ENCODE results near the gene ARHGAP1. TPM values are rescaled to one million over a fixed set of nuclear protein-coding genes. Genes with fewer than 3 reads are reported as not detected.

The ARHGAP1 gene
- total RNA-seq (2013): 20.8 TPM
- polyA plus RNA-seq: 10 to 100 TPM; 31.6 to 59.3 (median 44.1) TPM
- 33.5 and 59.8 TPM in 2 replicates for polyA minus RNA-seq
- total RNA-seq: 4.3 to 42.5 (median 28.9) reads per million in 11 experiments

DNA sequence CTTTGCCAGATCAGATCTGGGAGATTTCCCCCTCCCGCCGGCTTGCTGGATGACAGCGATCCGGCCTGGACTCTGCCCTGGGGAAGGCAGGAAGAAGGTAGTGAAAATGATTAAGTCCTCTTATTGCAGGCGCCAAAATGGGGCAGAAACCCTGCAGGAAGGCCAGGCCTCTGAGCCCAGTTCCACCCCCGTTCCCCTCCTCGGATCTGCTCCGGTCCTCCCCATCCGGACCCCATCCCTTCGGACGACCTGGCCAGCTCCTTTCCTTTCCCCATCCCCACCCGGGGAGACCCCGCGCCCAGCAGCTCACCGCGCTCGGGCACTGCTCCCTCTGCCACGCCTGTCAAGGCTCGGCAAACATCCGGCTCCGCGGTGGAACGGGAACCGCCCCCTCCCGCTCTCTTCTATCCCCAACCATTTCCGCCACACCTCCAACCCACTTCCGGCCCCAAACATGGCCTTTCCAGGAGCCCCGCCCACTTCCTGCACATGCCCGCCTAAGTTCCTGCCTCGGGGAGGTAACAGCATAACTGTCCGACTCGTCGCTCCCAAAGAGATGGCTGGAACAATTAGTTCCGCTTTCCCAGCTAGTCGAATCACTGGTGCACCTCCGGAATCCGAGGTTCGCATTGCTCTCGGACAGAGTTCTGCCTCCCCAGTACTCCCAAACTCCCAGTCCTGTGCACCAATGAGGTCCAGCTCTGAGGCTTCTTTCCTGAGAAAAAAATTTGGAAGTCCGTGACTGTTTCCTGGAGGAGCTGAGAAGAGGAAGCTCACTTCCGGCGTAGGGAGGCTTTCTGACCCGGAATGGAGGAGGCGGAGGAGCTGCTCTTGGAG is at the start of gene ARHGAP1, which contains the start of gene ZNF408:
Gene ARHGAP1, minus strand, starts transcription at position 379 of the 837 bp plus-strand sequence. CDS start 4,512 bp downstream, outside the sequence.
Gene ZNF408, plus strand, starts transcription at position 791 of the 837 bp plus-strand sequence. Its CDS starts 17 bp downstream, at position 808.
- peaks cover 92% of the 10 kb centered on the region for H3K79me2 ChIP-seq (ENCODE audit: insufficient read depth, low read length)
- Mint-ChIP-seq H3K4me1 (peaks cover 40% of the 10 kb centered on the region), H3K36me3 (peaks cover 42 to 58% of the 10 kb centered on the region in 2 donors)

GRCh38 chr11:46747150-46747549 is 46.7 kb upstream of the ARHGAP1 start:
- H3K9me3 Mint-ChIP-seq: no peaks in the 10 kb centered on the region
- Histone ChIP-seq H3K4me3 (replicated peaks in 1 of 3; ENCODE audit: low read depth in 2 of 3, low read length in 3 of 3) (no peak overlapping the region), H3K9me3 (replicated peaks in 1 of 2; ENCODE audit: control insufficient read depth in 1 of 2, insufficient read depth in 1 of 2, low read length in 2 of 2) (no peaks in the 10 kb centered on the region), H3K4me2 (replicated peaks; ENCODE audit: extremely low read depth, low read length, poor library complexity, severe bottlenecking) (no peak overlapping the region), H3K27ac (ENCODE audit: low read depth in 1 of 2, low read length in 2 of 2) (no peak overlapping the region), H3K79me2 (ENCODE audit: insufficient read depth, low read length) (no peaks in the 10 kb centered on the region), H3K4me1 (ENCODE audit: control insufficient read depth in 1 of 2, insufficient read depth in 2 of 2, low read length in 2 of 2) (no peaks in the 10 kb centered on the region), H4K20me1 (ENCODE audit: insufficient read depth, low read length) (no peaks in the 10 kb centered on the region), H2AFZ (ENCODE audit: insufficient read depth, low read depth, low read length, poor library complexity, severe bottlenecking) (no peak overlapping the region), H3K27me3 (ENCODE audit: control insufficient read depth in 2 of 2, insufficient read depth in 2 of 2, low read length in 2 of 2) (no peaks in the 10 kb centered on the region), H3K36me3 (replicated peaks in 1 of 2; ENCODE audit: control insufficient read depth in 1 of 2, insufficient read depth in 2 of 2, low read length in 2 of 2) (peaks cover 84 to 98% of the 10 kb centered on the region in 2 donors), H3K9ac (ENCODE audit: insufficient read depth, low read length, poor library complexity, severe bottlenecking) (no peak overlapping the region)
- H3K27me3 Mint-ChIP-seq (ENCODE audit: low read depth in 3 of 3): peaks cover 0 to 1% (median 0%) of the 10 kb centered on the region in 3 donors
- peak overlapping the region in 1 of 7 donors; percentile 31 for H3K27ac Mint-ChIP-seq
- DNase-seq: no peak
- intact Hi-C loops (cut with micrococcal nuclease): no loop called here
- H3K36me3 Mint-ChIP-seq: peaks cover 83 to 94% of the 10 kb centered on the region in 2 donors
- H3K4me3 Mint-ChIP-seq: no peak overlapping the region
- no peaks in the 10 kb centered on the region for H3K4me1 Mint-ChIP-seq
- TF ChIP-seq, protein P1, sequence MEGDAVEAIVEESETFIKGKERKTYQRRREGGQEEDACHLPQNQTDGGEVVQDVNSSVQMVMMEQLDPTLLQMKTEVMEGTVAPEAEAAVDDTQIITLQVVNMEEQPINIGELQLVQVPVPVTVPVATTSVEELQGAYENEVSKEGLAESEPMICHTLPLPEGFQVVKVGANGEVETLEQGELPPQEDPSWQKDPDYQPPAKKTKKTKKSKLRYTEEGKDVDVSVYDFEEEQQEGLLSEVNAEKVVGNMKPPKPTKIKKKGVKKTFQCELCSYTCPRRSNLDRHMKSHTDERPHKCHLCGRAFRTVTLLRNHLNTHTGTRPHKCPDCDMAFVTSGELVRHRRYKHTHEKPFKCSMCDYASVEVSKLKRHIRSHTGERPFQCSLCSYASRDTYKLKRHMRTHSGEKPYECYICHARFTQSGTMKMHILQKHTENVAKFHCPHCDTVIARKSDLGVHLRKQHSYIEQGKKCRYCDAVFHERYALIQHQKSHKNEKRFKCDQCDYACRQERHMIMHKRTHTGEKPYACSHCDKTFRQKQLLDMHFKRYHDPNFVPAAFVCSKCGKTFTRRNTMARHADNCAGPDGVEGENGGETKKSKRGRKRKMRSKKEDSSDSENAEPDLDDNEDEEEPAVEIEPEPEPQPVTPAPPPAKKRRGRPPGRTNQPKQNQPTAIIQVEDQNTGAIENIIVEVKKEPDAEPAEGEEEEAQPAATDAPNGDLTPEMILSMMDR (IDR thresholded peaks at IDR 0.05): no peak
- WGBS (ENCODE audit: insufficient coverage): 100% methylated on average over 3 of the region's 6 CpGs

More for the DNA sequence above, at the start of gene ARHGAP1, which contains the start of gene ZNF408:
- H3K4me1 ChIP-seq (ENCODE audit: control insufficient read depth in 1 of 2, insufficient read depth in 2 of 2, low read length in 2 of 2): peaks cover 23 to 46% of the 10 kb centered on the region in 2 donors
- H3K4me3 ChIP-seq (replicated peaks in 1 of 3; ENCODE audit: low read depth in 2 of 3, low read length in 3 of 3): peak within 1 kb of the TSS; percentile 59 to 82 (median 68)
- H3K9me3 ChIP-seq (replicated peaks in 1 of 2; ENCODE audit: control insufficient read depth in 1 of 2, insufficient read depth in 1 of 2, low read length in 2 of 2): no peaks in the 10 kb centered on the region
- H3K9me3 Mint-ChIP-seq: peaks cover 0 to 2% (median 0%) of the 10 kb centered on the region in 7 donors
- TF ChIP-seq, protein P1 (IDR thresholded peaks at IDR 0.05): no peak
- H3K4me3 Mint-ChIP-seq: peak within 1 kb of the TSS; percentile 96 to 98
- intact Hi-C loops (cut with micrococcal nuclease): loop anchor here (2.0 to 10.0 kb wide), 4 partner anchors 30 to 474 kb away; partner anchors contain the start of genes ARFGAP2 (in 1 of the 2), ATG13 (in 1 of the 2), CSTPP1 (in 1 of the 2) and HARBI1 (in 1 of the 2)
- peak; percentile 97 to 99 (median 99) for DNase-seq
- peaks cover 0 to 3% (median 0%) of the 10 kb centered on the region in 3 donors for H3K27me3 Mint-ChIP-seq (ENCODE audit: low read depth in 3 of 3)
- peak within 1 kb of the TSS; percentile 92 for H3K4me2 ChIP-seq (replicated peaks; ENCODE audit: extremely low read depth, low read length, poor library complexity, severe bottlenecking)
- peak within 1 kb of the TSS; percentile 76 for H3K9ac ChIP-seq (ENCODE audit: insufficient read depth, low read length, poor library complexity, severe bottlenecking)
- H2AFZ ChIP-seq (ENCODE audit: insufficient read depth, low read depth, low read length, poor library complexity, severe bottlenecking): peak within 1 kb of the TSS; percentile 85
- H3K36me3 ChIP-seq (replicated peaks in 1 of 2; ENCODE audit: control insufficient read depth in 1 of 2, insufficient read depth in 2 of 2, low read length in 2 of 2): peaks cover 47 to 61% of the 10 kb centered on the region in 2 donors
- peaks cover 51% of the 10 kb centered on the region for H4K20me1 ChIP-seq (ENCODE audit: insufficient read depth, low read length)
- WGBS (ENCODE audit: insufficient coverage): under 1% methylated on average over 39 of the region's 44 CpGs
- H3K27ac Mint-ChIP-seq: peak within 1 kb of the TSS; percentile 91 to 99 (median 98)
- no peaks in the 10 kb centered on the region for H3K27me3 ChIP-seq (ENCODE audit: control insufficient read depth in 2 of 2, insufficient read depth in 2 of 2, low read length in 2 of 2)
- H3K27ac ChIP-seq (ENCODE audit: low read depth in 1 of 2, low read length in 2 of 2): peak within 1 kb of the TSS; percentile 64 to 84
